Astrocyte (in vitro differentiated cells and primary cell): Measurements from ENCODE around the gene SWT1.

Experiments
- EZH2 ChIP-seq: IDR thresholded peaks from 2 replicates; pipeline ENCODE4 v1.6.1; 2012; ENCODE audit warnings: mild to moderate bottlenecking, low read length, inconsistent platforms; ENCODE audit not compliant: insufficient read depth
- TF ChIP-seq, protein P1 (sequence below): IDR thresholded peaks from 2 replicates; pipeline ENCODE4 v1.5.1; 2011; ENCODE audit warnings: low read depth, mild to moderate bottlenecking, inconsistent platforms, low read length, moderate library complexity; ENCODE audit not compliant: insufficient read depth

GRCh38 chr1:185268352-185268751 lies 111.4 kb downstream of the SWT1 start:
- TF ChIP-seq, protein P1, sequence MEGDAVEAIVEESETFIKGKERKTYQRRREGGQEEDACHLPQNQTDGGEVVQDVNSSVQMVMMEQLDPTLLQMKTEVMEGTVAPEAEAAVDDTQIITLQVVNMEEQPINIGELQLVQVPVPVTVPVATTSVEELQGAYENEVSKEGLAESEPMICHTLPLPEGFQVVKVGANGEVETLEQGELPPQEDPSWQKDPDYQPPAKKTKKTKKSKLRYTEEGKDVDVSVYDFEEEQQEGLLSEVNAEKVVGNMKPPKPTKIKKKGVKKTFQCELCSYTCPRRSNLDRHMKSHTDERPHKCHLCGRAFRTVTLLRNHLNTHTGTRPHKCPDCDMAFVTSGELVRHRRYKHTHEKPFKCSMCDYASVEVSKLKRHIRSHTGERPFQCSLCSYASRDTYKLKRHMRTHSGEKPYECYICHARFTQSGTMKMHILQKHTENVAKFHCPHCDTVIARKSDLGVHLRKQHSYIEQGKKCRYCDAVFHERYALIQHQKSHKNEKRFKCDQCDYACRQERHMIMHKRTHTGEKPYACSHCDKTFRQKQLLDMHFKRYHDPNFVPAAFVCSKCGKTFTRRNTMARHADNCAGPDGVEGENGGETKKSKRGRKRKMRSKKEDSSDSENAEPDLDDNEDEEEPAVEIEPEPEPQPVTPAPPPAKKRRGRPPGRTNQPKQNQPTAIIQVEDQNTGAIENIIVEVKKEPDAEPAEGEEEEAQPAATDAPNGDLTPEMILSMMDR, result no peak
- no peak for TF ChIP-seq EZH2
